Vagina (tissue), 2 donors: ENCODE results near the gene TUBGCP5. TPM values are rescaled to one million over a fixed set of nuclear protein-coding genes. Genes with fewer than 3 reads are reported as not detected.

ENCODE experiments used
- DNase-seq, 2 donors: peaks; one replicate each; pipeline ENCODE4 v3.0.0-alpha.2; 2017; ENCODE audit errors: extremely low spot score in 2 of 2
- H3K27ac ChIP-seq: fragments of 200-600 bp; sonication (generic); one replicate; pipeline ENCODE4 v1.5.1; 2019
- H3K27me3 ChIP-seq: fragments of 200-600 bp; sonication (generic); one replicate; pipeline ENCODE4 v1.5.1; 2019
- H3K36me3 ChIP-seq, 2 donors: fragments of 200-600 bp; sonication (generic); one replicate each; pipeline ENCODE4 v1.5.1; 2017 to 2019
- H3K4me1 ChIP-seq: fragments of 200-600 bp; sonication (generic); one replicate; pipeline ENCODE4 v1.5.1; 2019
- H3K4me3 ChIP-seq, 2 donors: fragments of 200-600 bp; sonication (generic); 1 replicate in 1 of 2; 2 replicates in 1 of 2; pipeline ENCODE4 v1.5.1; 2016 to 2019
- H3K9me3 ChIP-seq: fragments of 200-600 bp; sonication (generic); one replicate; pipeline ENCODE4 v1.5.1; 2019
- POLR2A ChIP-seq, 2 donors: fragments of 450-650 bp; IDR thresholded peaks; one replicate each; pipeline ENCODE4 v1.6.1; 2017; ENCODE audit warnings: antibody characterized with exemption in 2 of 2, mild to moderate bottlenecking in 2 of 2, moderate library complexity in 2 of 2
- POLR2AphosphoS5 ChIP-seq, 2 donors: sonication (generic); formaldehyde crosslinking; IDR thresholded peaks; one replicate each; pipeline ENCODE4 v1.9.0; 2017; ENCODE audit warnings: antibody characterized with exemption in 2 of 2, mild to moderate bottlenecking in 2 of 2, low read depth in 1 of 2; ENCODE audit not compliant: insufficient read depth in 1 of 2
- intact Hi-C: fragments of 100-400 bp; cut with DNase I; formaldehyde crosslinking; loops from one replicate; pipeline ENCODE4 v1.15.1; 2023
- total RNA-seq: library from RNA; depleted of rRNA; stranded (reverse); fragments of >200 nt; gene quantifications from one replicate; pipeline ENCODE4 v1.2.3, GENCODE V29; 2016
- TF ChIP-seq, protein P1 (sequence below), 3 experiments: fragments of 450-650 bp in 2 of 3; fragments of 200-600 bp in 1 of 3; sonication (generic) in 1 of 3; IDR thresholded peaks; one replicate each; pipeline ENCODE4 v1.5.1; 2017 to 2019; ENCODE audit warnings: antibody characterized with exemption in 3 of 3, mild to moderate bottlenecking in 2 of 3, moderate library complexity in 2 of 3

TUBGCP5 gene
- total RNA-seq, 1 donor from 2014 or later, result 11.3 TPM

DNA sequence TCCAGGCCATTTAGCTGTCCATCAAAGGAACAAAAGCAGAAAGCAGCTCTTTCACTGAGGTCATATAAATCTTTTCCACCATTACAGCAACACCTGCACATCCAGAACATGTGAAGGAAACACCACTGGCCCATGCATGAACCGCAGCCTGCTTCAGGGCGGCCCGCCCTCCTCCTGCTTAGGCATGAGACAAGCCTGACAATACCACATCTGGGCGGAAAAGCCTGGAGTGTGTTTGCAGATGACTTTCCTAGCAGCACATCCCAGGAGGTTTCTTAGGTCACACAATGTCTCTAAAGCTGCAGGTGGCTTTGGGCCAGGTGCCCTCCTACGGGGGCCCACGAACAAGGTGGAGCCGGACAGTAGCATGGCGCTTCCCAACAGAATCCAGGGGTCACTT is 78.8 kb downstream of the TUBGCP5 start:
- no peaks in the 10 kb centered on the region for H3K27me3 ChIP-seq
- peaks cover 84% of the 10 kb centered on the region for H3K4me1 ChIP-seq
- no peaks in the 10 kb centered on the region for H3K36me3 ChIP-seq
- peak overlapping the region; percentile 74 for H3K27ac ChIP-seq
- H3K4me3 ChIP-seq, result no peak overlapping the region
- no peaks in the 10 kb centered on the region for H3K9me3 ChIP-seq
- intact Hi-C loops, result no loop called here
- DNase-seq, result no peak
- TF ChIP-seq POLR2A (IDR thresholded peaks at IDR 0.05) (no peak), POLR2AphosphoS5 (IDR thresholded peaks at IDR 0.05; ENCODE audit: insufficient read depth in 1 of 2, low read depth in 1 of 2) (no peak)
- TF ChIP-seq, protein P1, sequence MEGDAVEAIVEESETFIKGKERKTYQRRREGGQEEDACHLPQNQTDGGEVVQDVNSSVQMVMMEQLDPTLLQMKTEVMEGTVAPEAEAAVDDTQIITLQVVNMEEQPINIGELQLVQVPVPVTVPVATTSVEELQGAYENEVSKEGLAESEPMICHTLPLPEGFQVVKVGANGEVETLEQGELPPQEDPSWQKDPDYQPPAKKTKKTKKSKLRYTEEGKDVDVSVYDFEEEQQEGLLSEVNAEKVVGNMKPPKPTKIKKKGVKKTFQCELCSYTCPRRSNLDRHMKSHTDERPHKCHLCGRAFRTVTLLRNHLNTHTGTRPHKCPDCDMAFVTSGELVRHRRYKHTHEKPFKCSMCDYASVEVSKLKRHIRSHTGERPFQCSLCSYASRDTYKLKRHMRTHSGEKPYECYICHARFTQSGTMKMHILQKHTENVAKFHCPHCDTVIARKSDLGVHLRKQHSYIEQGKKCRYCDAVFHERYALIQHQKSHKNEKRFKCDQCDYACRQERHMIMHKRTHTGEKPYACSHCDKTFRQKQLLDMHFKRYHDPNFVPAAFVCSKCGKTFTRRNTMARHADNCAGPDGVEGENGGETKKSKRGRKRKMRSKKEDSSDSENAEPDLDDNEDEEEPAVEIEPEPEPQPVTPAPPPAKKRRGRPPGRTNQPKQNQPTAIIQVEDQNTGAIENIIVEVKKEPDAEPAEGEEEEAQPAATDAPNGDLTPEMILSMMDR (IDR thresholded peaks at IDR 0.05), result no peak

DNA sequence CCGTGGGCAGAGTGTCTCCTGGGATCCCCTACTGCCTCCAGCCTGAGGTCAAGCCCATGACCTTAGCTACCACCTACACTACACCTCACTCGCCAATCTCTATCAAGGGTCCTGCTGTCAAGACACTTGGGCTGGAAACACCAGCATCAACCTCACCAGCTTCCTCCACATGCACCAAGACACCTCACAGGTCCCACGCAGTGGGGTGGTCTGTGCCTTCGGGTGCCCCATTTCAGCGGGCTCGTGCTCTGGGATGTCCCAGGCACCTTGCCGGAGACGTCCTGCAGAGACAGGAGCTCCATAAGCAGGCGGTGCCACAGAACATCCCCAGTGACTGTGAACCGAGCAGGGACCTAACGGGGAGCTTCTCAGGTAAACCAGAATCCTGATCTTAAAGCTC is 79.2 kb downstream of the TUBGCP5 start:
- H3K4me3 ChIP-seq, result no peak overlapping the region
- H3K4me1 ChIP-seq, result peaks cover 87% of the 10 kb centered on the region
- peak overlapping the region; percentile 74 for H3K27ac ChIP-seq
- DNase-seq, result no peak
- TF ChIP-seq, protein P1 (IDR thresholded peaks at IDR 0.05), result no peak
- intact Hi-C loops, result no loop called here
- no peaks in the 10 kb centered on the region for H3K9me3 ChIP-seq
- H3K27me3 ChIP-seq, result no peaks in the 10 kb centered on the region
- no peaks in the 10 kb centered on the region for H3K36me3 ChIP-seq

DNA sequence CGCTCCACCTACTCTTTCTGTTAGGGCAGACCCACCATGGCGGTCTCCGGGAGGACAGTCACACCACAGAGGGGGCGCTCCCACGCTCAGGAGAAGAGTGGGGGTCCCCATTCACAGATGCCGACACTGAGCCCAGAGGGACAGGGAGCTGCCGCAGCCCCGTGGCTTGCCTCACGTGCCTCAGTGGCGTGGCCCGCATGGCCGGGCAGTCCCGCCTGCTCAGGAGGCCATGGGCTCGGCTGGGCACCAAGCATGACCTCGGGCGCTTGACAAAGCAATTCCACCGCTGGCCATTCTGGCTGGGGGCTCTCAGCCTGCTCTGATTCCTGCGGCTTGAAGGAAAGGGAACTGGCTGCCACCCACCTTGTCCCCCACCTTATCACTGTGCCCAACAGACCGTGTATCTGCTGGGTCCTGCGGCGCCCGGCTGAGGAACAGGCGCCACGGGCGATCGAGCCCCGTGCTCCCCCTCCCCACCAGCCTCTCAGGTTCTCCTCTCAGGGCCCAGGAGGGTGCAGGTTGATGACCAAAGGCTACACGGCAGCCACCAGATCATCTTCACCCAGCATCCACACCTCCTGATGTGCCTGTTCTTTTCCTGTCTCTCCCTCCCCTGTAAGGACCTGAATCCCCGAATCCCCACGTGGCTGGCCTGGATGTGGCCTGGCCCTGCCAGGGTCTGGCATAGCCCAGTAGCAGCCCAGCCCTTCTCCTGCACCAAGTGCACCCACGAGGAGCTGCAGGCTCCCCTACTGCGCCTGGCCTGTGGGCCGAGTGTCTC is 79.9 kb downstream of the TUBGCP5 start:
- intact Hi-C loops, result no loop called here
- Histone ChIP-seq H3K4me1 (peaks cover 87% of the 10 kb centered on the region), H3K36me3 (no peaks in the 10 kb centered on the region), H3K27ac (peak overlapping the region; percentile 74), H3K4me3 (no peak overlapping the region), H3K9me3 (no peaks in the 10 kb centered on the region), H3K27me3 (no peaks in the 10 kb centered on the region)
- DNase-seq, result no peak
- no peak for TF ChIP-seq POLR2A (IDR thresholded peaks at IDR 0.05)
- TF ChIP-seq, protein P1 (IDR thresholded peaks at IDR 0.05), result no peak
- TF ChIP-seq POLR2AphosphoS5 (IDR thresholded peaks at IDR 0.05; ENCODE audit: insufficient read depth in 1 of 2, low read depth in 1 of 2), result no peak

DNA sequence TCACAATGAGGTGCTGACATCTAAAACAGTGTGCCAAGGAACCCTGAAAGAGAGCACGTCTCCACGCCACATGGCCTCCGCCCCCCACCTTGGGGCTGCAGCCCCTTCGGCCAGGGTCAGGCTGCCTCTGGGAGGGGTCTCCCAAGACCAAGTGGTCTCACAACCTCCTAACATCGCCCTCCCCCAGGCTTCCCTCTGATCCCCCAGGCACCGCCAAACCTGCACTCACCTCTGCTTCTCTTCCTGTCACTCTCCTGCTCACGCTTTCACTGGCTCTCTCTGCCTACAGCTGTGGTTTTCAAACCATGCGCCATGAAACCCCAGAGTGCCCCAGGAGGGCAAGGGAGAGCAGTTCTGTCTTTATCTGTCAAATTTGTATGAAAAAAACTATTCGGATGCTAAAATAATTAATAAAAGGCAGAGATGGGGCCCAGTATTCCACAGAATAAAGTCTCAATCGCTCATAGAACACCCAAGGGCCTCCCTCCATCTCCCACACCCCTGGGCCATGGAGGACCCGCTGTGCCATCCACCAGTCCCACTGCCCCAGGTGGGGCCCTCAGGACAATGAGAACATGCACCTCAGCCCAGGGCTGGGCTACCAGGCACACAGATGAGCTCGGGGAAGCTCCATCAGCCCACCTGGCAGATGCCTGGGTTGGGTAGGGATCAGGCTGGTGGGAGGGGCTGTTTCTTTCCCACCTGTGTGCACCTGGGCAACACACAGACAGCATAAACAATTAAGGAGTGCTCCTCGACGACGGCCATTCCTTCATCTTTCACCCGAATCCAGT is 80.7 kb downstream of the TUBGCP5 start:
- TF ChIP-seq, protein P1 (IDR thresholded peaks at IDR 0.05), result no peak
- TF ChIP-seq POLR2AphosphoS5 (IDR thresholded peaks at IDR 0.05; ENCODE audit: insufficient read depth in 1 of 2, low read depth in 1 of 2) (no peak), POLR2A (IDR thresholded peaks at IDR 0.05) (no peak)
- Histone ChIP-seq H3K27ac (no peak overlapping the region), H3K4me1 (peaks cover 85% of the 10 kb centered on the region), H3K4me3 (no peak overlapping the region), H3K27me3 (no peaks in the 10 kb centered on the region), H3K9me3 (no peaks in the 10 kb centered on the region), H3K36me3 (no peaks in the 10 kb centered on the region)
- DNase-seq, result no peak
- intact Hi-C loops, result no loop called here

DNA sequence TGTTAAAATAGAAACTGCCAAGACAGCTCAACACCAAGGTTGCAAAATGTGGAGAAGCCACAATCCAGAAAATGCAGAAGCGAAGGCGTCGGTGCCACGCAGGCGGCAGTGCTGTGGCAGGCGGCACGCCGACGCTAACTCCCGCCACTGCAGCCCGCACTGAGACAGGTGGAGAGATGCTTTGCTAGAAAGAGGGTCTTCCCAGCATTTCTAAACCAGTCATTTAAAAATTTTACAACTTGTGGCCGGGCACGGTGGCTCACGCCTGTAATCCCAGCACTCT is 82.5 kb downstream of the TUBGCP5 start:
- DNase-seq, result no peak
- H3K27ac ChIP-seq, result no peak overlapping the region
- H3K36me3 ChIP-seq, result no peaks in the 10 kb centered on the region
- H3K4me1 ChIP-seq, result peaks cover 84% of the 10 kb centered on the region
- intact Hi-C loops, result no loop called here
- TF ChIP-seq POLR2A (IDR thresholded peaks at IDR 0.05) (no peak), POLR2AphosphoS5 (IDR thresholded peaks at IDR 0.05; ENCODE audit: insufficient read depth in 1 of 2, low read depth in 1 of 2) (no peak)
- TF ChIP-seq, protein P1 (IDR thresholded peaks at IDR 0.05), result no peak
- H3K27me3 ChIP-seq, result no peaks in the 10 kb centered on the region
- no peaks in the 10 kb centered on the region for H3K9me3 ChIP-seq
- no peak overlapping the region for H3K4me3 ChIP-seq
